HG02973 (cell line): ENCODE data around the gene LIFR.
"Not testable (repeated sequence)": the region's sequence is repeated elsewhere in the genome, so short reads cannot be mapped to it uniquely, and the experiment has no call there.

ENCODE experiments used
- ATAC-seq: cut with Tn5 transposase; IDR thresholded peaks from one replicate; pipeline ENCODE4 v1.9.1; 2021; ENCODE audit warnings: moderate library complexity; ENCODE audit not compliant: unreplicated experiment

LIFR gene, protein sequence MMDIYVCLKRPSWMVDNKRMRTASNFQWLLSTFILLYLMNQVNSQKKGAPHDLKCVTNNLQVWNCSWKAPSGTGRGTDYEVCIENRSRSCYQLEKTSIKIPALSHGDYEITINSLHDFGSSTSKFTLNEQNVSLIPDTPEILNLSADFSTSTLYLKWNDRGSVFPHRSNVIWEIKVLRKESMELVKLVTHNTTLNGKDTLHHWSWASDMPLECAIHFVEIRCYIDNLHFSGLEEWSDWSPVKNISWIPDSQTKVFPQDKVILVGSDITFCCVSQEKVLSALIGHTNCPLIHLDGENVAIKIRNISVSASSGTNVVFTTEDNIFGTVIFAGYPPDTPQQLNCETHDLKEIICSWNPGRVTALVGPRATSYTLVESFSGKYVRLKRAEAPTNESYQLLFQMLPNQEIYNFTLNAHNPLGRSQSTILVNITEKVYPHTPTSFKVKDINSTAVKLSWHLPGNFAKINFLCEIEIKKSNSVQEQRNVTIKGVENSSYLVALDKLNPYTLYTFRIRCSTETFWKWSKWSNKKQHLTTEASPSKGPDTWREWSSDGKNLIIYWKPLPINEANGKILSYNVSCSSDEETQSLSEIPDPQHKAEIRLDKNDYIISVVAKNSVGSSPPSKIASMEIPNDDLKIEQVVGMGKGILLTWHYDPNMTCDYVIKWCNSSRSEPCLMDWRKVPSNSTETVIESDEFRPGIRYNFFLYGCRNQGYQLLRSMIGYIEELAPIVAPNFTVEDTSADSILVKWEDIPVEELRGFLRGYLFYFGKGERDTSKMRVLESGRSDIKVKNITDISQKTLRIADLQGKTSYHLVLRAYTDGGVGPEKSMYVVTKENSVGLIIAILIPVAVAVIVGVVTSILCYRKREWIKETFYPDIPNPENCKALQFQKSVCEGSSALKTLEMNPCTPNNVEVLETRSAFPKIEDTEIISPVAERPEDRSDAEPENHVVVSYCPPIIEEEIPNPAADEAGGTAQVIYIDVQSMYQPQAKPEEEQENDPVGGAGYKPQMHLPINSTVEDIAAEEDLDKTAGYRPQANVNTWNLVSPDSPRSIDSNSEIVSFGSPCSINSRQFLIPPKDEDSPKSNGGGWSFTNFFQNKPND

DNA sequence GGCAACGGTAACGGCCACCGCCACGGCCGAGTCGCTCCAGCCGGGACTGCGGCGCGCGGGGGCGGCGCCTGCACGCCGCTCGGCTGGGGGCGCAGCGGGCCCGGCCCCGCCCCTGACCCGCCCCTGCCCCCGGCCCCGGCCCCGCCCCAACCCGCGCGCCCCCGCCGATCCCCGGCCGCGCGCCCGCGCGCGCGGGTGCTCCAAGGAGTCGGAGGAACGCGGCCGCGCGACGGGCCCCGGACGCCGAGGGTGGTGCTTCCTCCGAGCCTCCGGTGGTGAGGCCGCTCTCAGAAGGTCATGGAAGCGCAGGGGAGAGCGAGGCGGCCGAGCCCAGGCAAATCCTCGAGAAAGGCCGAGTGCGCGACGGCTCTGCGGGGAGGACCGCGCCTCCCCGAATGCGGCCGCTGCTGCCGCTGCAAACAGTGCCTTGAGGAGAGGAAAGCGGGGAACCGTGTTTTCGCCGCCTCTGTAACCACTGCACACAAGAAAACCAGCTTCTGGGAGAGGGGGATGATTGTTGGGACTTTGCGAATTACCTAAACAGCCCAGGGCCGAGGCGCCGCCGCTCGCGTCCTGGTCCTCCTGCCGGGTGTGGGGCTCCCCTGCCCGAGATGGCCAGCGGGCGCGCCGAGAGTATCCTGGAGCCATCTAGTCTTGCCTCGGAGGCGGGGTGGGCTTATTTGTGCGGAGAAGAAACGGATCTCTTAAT, at the start of gene LIFR:
TSS of gene LIFR (minus strand) at position 48 of the 709 bp plus-strand sequence. CDS start 25,999 bp downstream, outside the sequence.
- peak; percentile 46 for ATAC-seq

DNA sequence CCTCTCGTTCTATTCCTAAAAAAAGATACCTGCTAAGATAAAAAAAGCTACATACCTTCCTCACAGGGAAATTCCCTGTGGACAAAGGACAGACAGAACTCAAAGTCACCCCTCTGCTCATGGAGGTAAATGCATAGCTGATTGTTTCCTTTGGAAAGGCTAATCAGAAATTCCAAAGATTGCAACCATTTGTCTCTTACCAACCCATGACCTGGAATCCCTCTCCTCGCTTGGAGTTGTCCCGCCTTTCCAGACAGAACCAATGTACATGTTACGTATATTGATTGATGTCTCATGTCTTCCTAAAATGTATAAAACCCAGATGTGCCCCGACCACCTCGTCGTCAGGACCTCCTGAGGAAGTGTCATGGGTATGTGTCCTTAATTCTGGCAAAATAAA, 49.2 kb upstream of the LIFR start:
- ATAC-seq: no peak

- no peak for ATAC-seq
Observed at GRCh38 chr5:38603691-38604090, 47.2 kb upstream of the LIFR start.

- no peak for ATAC-seq
Observed at GRCh38 chr5:38602641-38603040, 46.2 kb upstream of the LIFR start.

DNA sequence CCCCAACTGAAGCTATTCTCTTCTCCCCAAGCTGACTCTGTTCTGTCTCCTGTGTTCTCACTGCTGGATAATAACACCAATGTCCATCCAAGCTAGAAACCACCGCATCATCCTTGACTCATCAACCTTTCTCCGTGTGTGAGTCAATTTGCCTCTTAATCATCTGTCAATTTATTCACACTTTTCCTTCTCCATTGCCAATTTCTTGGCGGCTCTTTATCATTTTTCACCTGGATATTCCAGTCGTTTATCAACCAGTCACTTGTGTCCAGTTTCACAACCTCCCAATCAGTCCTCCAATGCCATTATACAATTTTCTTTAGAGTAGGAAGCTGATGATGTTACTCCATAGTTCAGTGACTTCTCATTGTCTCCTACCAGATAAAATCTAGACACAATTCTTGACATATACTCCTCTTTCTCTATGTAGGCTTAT, 45.4 kb upstream of the LIFR start:
- ATAC-seq: no peak

DNA sequence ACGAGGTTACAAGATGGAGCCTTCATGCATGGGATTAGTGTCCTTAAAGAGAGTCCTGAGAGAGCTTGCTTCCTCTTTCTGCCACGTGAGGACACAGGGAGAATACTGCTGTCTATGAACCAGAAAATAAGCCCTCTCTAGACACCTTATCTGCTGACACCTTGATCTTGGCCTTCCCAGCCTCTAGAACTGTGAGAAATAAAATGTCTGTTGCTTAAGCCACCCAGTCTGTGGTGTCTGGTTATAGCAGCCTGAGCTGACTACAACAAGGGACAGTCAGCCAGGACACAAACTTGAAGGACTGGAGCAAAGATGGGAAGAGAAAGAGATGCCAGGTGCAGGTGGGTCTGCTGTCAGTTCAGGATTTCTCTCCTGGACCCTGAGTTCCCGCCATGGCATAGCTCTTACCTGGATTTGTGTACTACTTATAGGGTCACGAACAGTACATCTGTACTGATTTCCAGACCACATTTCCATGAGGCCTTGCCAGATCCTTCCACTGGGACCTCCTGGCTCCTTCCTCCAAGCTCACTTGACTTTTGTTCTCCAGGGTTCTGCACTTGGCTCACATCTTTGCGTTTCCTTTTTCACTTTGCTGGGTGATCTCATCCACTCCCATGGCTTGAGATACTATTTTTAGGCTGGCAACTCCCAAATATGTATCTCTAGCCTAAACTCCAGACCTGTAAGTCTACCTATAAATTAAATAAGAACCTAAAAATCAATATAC, 44.9 kb upstream of the LIFR start:
- ATAC-seq: no peak

DNA sequence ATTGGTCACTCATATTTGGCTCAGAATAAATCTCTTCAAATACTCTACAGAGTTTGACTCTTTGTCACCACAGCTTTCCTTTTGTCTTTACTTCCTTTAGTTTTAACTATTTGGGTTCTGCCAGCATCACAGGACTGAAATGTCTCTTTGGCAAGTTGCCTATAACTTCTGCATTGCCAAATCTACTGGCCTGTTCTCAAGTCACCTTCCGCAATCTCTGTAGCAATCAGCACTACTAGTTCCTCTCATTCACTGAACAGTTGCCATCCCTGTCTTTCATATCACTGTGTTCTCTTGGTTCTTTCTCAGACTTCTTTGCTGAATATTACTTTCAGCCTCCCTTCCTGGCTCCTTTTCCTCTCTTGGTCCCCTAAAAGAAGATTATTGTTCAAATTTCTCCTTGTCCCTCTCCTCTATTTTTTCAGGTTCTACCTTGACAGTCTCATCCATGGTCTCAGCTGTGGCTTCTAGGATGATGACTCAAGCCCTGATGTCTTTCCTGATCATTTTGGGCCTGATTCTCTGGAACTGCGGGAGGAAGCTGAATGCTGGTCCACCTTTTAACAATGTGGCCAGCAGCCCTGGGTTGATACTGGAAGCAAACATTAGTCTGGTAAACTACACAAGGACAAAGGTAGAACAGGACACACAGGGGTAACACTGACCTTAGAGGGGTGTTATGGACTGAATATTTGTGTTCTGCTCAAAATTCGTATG, 44.0 kb upstream of the LIFR start:
- no peak for ATAC-seq

- not testable (repeated sequence) for ATAC-seq
Observed at GRCh38 chr5:38599751-38600150, 43.3 kb upstream of the LIFR start.

- no peak for ATAC-seq
Observed at GRCh38 chr5:38598994-38599617, 42.7 kb upstream of the LIFR start.

GRCh38 chr5:38598296-38598993, 42.0 kb upstream of the LIFR start:
- ATAC-seq: no peak

DNA sequence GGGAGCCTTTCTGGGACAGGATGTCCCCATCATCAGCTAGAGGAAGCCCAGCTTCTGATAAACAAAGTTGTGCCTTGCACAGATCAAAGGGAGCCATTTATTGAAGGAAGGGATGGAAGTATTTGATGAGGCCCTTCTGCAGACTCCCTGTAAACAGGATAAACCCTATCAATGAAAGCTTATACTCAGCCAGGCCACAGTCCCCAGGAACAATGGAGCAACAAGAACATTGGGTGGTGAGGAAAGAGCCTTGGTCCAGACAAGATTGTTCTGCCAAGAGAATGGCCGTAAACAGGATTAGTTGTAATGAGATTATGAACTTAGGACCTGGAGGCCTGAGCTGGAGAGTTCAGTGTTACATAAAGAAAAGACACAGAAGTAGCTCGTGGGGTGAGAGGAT, 40.5 kb upstream of the LIFR start:
- no peak for ATAC-seq

- no peak for ATAC-seq
Observed at GRCh38 chr5:38595132-38595745, 38.8 kb upstream of the LIFR start.

DNA sequence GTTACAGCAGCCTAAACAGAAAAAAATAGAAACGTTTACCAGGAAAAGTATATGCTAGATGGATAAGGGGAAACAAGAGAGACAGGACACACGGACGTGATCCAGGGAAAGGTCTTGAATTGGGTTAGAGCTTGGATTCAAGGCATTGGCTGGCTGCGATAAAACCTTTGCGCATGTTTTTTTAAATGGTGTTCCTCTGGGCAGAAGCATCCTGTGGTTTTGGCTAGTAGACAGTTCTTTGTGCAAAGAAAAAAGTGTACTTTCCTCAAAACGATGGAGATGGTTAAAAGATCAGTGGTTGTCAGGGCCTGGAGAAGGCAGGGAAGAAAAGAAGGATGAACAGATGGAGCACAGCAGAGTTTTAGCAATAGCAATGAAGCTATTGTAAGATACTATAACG, 37.5 kb upstream of the LIFR start:
- no peak for ATAC-seq

GRCh38 chr5:38591523-38591849, 35.0 kb upstream of the LIFR start:
- no peak for ATAC-seq

DNA sequence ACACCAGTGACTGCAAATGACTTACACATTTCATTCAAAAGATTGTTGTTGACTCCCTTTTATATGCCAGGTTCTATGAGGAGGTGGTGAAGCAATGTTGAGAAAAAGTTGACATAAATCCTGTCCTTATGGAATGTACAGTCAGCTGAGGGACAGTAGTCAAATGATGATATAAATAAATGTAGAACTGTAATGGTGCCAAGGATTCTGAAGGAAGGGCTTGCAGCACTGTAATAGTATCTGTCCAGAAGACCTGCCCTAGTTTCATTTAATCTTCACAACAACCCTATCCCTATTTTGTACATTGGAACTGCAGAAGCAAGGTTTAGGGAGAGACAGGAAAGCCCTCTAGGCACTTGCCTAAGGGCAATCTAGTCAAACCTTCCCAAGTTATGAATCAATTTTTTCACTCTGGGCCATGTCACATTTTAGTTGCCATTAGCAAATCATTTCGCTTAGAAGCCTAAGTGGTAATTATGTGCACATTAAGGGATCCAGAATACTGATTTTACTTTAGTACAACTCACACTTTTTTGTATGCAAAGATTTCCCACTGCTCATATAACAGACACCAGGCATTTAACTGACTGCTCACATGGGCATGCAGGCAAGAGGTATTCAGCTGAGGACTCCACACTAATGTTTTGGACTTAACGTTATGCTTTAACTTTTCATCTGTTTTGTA, 34.5 kb upstream of the LIFR start:
- no peak for ATAC-seq

- no peak for ATAC-seq
Observed at GRCh38 chr5:38589629-38590028, 33.2 kb upstream of the LIFR start.

GRCh38 chr5:38585816-38586215, 29.4 kb upstream of the LIFR start:
- ATAC-seq: no peak

DNA sequence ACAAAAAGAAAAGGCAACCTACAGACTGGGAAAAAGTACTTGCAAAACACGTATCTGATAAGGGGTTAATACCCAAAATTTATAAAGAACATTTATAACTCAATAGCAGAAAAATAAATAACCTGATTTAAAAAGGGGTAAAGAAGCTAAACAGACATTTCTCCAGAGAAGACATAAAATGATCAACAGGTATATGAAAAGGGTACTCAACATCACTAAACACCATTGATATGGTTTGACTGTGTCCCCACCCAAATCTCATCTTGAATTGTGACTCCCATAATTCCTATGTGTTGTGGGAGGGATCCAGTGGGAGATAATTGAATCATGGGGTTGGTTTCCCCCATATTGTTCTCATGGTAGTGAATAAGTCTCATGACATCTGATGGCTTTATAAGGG, 27.1 kb upstream of the LIFR start:
- no peak for ATAC-seq
